Measurements from ENCODE around the gene BICDL1. TPM values are rescaled to one million over a fixed set of nuclear protein-coding genes. Genes with fewer than 3 reads are reported as not detected.
"Not testable (repeated sequence)": the region's sequence is repeated elsewhere in the genome, so short reads cannot be mapped to it uniquely, and the experiment has no call there.

Gene BICDL1
- total RNA-seq, 1 experiment from 2014 or later = 14.2 TPM

DNA sequence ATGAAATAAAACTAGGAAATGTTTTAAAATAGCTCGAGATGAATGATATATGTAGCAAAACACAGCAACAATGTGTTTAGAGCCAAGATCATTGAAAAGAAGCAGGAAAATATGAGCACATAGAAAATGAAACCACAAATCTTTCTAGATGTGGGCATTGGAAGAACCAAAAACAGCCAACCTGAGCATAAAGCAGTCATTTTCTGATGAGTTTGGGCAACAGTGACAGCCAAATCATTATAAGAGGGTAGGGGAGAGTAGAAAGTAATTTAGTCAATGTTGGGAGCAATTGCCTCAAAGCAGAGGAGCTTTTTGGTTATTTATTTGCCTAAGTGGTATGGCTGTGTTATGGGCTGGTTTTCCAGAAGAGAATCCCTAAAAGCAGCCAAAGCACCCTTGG is 8.8 kb upstream of the BICDL1 start:
- TF ChIP-seq, protein P1, sequence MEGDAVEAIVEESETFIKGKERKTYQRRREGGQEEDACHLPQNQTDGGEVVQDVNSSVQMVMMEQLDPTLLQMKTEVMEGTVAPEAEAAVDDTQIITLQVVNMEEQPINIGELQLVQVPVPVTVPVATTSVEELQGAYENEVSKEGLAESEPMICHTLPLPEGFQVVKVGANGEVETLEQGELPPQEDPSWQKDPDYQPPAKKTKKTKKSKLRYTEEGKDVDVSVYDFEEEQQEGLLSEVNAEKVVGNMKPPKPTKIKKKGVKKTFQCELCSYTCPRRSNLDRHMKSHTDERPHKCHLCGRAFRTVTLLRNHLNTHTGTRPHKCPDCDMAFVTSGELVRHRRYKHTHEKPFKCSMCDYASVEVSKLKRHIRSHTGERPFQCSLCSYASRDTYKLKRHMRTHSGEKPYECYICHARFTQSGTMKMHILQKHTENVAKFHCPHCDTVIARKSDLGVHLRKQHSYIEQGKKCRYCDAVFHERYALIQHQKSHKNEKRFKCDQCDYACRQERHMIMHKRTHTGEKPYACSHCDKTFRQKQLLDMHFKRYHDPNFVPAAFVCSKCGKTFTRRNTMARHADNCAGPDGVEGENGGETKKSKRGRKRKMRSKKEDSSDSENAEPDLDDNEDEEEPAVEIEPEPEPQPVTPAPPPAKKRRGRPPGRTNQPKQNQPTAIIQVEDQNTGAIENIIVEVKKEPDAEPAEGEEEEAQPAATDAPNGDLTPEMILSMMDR (IDR thresholded peaks at IDR 0.05; ENCODE audit: insufficient read depth in 1 of 2, low read depth in 1 of 2, low read length in 1 of 2, severe bottlenecking in 1 of 2, unreplicated experiment in 1 of 2) = no peak
- Histone ChIP-seq H3K9me3 (no peaks in the 10 kb centered on the region), H3K4me3 (ENCODE audit: low read depth, low read length) (no peak overlapping the region), H3K4me1 (no peaks in the 10 kb centered on the region), H3K27me3 (replicated peaks; ENCODE audit: control insufficient read depth, insufficient read depth, low read length) (no peaks in the 10 kb centered on the region), H3K36me3 (ENCODE audit: control insufficient read depth, insufficient read depth, low read length) (no peaks in the 10 kb centered on the region)
- intact Hi-C loops (cut with micrococcal nuclease; ENCODE audit: unreplicated experiment) = no loop called here
- Mint-ChIP-seq H3K4me3 (ENCODE audit: unreplicated experiment) (no peak overlapping the region), H3K9me3 (ENCODE audit: unreplicated experiment) (no peaks in the 10 kb centered on the region), H3K27me3 (ENCODE audit: insufficient read depth, unreplicated experiment) (peaks cover 9% of the 10 kb centered on the region), H3K27ac (ENCODE audit: unreplicated experiment) (no peak overlapping the region), H3K4me1 (ENCODE audit: low read depth, unreplicated experiment) (no peaks in the 10 kb centered on the region), H3K36me3 (ENCODE audit: insufficient read depth, unreplicated experiment) (peaks cover 4% of the 10 kb centered on the region)
- BruUV-seq (replicated peaks) = no TSS peak
- ChIA-PET POLR2A (no interaction called here), CTCF (no interaction called here)
- DNase-seq = no peak

DNA sequence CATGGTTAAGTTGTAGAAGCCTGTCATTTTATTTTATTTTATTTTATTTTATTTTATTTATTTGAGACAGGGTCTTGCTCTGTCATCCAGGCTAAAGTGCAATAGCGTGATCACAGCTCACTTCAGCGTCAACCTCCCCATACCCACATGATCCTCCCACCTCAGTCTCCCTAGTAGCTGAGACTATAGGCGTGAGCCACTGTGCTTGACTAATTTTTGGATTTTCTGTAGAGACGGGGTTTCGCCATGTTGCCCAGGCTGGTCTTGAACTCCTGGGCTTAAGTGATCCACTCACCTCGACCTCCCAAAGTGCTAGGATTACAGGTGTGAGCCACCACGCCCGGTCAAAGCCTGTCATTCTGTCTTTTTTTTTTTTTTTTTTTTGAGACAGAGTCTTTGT is 8.3 kb upstream of the BICDL1 start:
- intact Hi-C loops (cut with micrococcal nuclease; ENCODE audit: unreplicated experiment); POLR2A ChIA-PET; H3K9me3 Mint-ChIP-seq (ENCODE audit: unreplicated experiment); H3K36me3 Mint-ChIP-seq (ENCODE audit: insufficient read depth, unreplicated experiment); H3K27ac Mint-ChIP-seq (ENCODE audit: unreplicated experiment); H3K36me3 ChIP-seq (ENCODE audit: control insufficient read depth, insufficient read depth, low read length); BruUV-seq (replicated peaks); H3K4me3 ChIP-seq (ENCODE audit: low read depth, low read length); CTCF ChIA-PET; H3K27me3 ChIP-seq (replicated peaks; ENCODE audit: control insufficient read depth, insufficient read depth, low read length); DNase-seq; H3K4me3 Mint-ChIP-seq (ENCODE audit: unreplicated experiment); H3K4me1 Mint-ChIP-seq (ENCODE audit: low read depth, unreplicated experiment); H3K27me3 Mint-ChIP-seq (ENCODE audit: insufficient read depth, unreplicated experiment); H3K9me3 ChIP-seq; H3K4me1 ChIP-seq: not testable (repeated sequence)

DNA sequence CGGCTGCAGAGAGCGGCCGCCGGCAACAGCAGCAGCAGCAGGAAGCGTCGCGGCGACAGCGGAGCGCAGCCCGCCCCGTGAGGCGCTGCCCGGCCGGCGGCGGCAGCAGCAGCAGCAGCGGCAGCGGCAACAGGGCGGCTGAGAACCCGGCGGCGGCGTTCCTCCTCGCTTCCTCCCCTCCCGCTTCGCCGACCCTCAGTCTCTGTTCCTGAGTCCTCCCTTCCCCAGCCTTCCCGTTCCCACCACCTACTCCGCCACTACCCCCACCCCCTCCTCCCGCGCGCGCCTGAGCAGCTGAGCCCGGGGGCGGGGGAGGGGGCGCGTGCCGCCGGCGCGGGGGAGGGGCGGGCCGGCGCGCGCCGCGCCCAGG is 310 bp downstream of the BICDL1 start:
- no peak for DNase-seq
- no peaks in the 10 kb centered on the region for H3K27me3 ChIP-seq (replicated peaks; ENCODE audit: control insufficient read depth, insufficient read depth, low read length)
- no peaks in the 10 kb centered on the region for H3K4me1 Mint-ChIP-seq (ENCODE audit: low read depth, unreplicated experiment)
- no TSS peak for BruUV-seq (replicated peaks)
- H3K27me3 Mint-ChIP-seq (ENCODE audit: insufficient read depth, unreplicated experiment) = no peaks in the 10 kb centered on the region
- peak overlapping the region; percentile 73 for H3K4me3 ChIP-seq (ENCODE audit: low read depth, low read length)
- no peaks in the 10 kb centered on the region for H3K36me3 ChIP-seq (ENCODE audit: control insufficient read depth, insufficient read depth, low read length)
- TF ChIP-seq, protein P1 (IDR thresholded peaks at IDR 0.05; ENCODE audit: insufficient read depth in 1 of 2, low read depth in 1 of 2, low read length in 1 of 2, severe bottlenecking in 1 of 2, unreplicated experiment in 1 of 2) = no peak
- peaks cover 12% of the 10 kb centered on the region for H3K36me3 Mint-ChIP-seq (ENCODE audit: insufficient read depth, unreplicated experiment)
- no peaks in the 10 kb centered on the region for H3K9me3 Mint-ChIP-seq (ENCODE audit: unreplicated experiment)
- intact Hi-C loops (cut with micrococcal nuclease; ENCODE audit: unreplicated experiment) = loop anchor here (1.0 kb wide), 1 partner anchor 98 kb away; no protein-coding TSS in a partner anchor
- H3K4me3 Mint-ChIP-seq (ENCODE audit: unreplicated experiment) = peak overlapping the region; percentile 81
- H3K4me1 ChIP-seq = peaks cover 8% of the 10 kb centered on the region
- ChIA-PET CTCF (interaction anchor here (0.6 to 2.6 kb wide), 6 partner anchors 8 to 1387 kb away, joined by 3 to 20 read pairs (median 5); partner anchors contain the start of gene PRKAB1), POLR2A (interaction anchor here (0.6 to 2.0 kb wide), 4 partner anchors 98 to 225 kb away, joined by 5 to 11 read pairs (median 6); partner anchors contain the start of gene RPLP0)
- no peak overlapping the region for H3K27ac Mint-ChIP-seq (ENCODE audit: unreplicated experiment)
- no peaks in the 10 kb centered on the region for H3K9me3 ChIP-seq
